Neural cell (in vitro differentiated cells): ENCODE measurements around the gene TMEM175.

ENCODE experiments used
- EZH2 ChIP-seq: fragments of 200-600, 300-800 bp; shearing (Covaris generic), sonication (generic); IDR thresholded peaks from 2 replicates; pipeline ENCODE4 v1.6.1; 2014; ENCODE audit warnings: antibody characterized with exemption, low read length, borderline replicate concordance, mild to moderate bottlenecking; ENCODE audit not compliant: insufficient read depth, poor library complexity, severe bottlenecking
- SMC3 ChIP-seq: fragments of 450-650 bp; conservative IDR thresholded peaks from 2 replicates; pipeline ENCODE4 v1.6.1; 2014; ENCODE audit warnings: antibody characterized with exemption, mild to moderate bottlenecking, moderate library complexity; ENCODE audit not compliant: poor library complexity
- TAF1 ChIP-seq: IDR thresholded peaks from 2 replicates; pipeline ENCODE4 v1.6.1; 2012; ENCODE audit warnings: low read depth
- TF ChIP-seq, protein P1 (sequence below): fragments of 450-650 bp; IDR thresholded peaks from 2 replicates; pipeline ENCODE4 v1.5.1; 2014; ENCODE audit warnings: antibody characterized with exemption, mild to moderate bottlenecking, moderate library complexity; ENCODE audit not compliant: poor library complexity, severe bottlenecking

DNA sequence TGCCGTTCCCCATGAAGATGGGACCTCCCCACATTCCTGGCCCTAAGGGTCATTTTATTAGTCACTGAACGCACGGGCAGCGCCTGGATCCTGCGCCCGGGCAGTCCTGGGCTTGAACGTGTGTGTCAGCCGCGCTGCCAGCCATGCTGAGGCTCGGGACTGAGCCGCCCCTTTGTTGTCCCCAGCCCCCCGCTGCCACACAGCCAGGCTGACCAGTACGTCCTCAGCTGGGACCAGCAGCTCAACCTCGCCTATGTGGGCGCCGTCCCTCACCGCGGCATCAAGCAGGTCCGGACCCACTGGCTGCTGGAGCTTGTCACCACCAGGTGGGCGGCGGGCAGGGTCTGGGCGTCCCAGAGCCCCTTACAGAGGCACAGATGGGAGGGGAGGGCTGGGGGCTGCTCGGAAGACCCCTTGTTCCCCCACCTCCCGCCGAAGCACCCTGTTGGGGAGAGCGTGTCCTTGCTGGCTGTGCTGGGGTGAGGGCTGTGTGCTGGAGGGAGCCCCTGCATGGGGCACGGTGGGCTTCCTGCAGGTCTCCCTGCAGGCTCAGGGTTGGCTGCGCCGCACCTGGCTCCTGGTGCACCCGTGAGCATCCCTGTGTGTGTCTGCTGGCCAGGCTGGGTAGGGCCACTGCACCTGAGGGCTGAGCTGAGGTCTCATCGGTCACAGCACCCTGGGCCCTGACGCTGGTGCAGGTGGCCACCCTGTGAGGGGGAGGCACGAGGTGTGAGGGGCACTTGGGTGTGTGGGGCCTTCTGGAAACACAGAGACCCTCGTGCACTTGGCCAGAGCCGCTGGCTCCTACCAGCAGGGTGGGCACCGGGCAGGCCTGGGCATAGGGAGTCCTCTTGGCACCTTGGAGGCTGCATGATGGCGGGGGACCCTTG, 55.6 kb downstream of the TMEM175 start:
- TF ChIP-seq EZH2 = no peak
- TF ChIP-seq, protein P1, sequence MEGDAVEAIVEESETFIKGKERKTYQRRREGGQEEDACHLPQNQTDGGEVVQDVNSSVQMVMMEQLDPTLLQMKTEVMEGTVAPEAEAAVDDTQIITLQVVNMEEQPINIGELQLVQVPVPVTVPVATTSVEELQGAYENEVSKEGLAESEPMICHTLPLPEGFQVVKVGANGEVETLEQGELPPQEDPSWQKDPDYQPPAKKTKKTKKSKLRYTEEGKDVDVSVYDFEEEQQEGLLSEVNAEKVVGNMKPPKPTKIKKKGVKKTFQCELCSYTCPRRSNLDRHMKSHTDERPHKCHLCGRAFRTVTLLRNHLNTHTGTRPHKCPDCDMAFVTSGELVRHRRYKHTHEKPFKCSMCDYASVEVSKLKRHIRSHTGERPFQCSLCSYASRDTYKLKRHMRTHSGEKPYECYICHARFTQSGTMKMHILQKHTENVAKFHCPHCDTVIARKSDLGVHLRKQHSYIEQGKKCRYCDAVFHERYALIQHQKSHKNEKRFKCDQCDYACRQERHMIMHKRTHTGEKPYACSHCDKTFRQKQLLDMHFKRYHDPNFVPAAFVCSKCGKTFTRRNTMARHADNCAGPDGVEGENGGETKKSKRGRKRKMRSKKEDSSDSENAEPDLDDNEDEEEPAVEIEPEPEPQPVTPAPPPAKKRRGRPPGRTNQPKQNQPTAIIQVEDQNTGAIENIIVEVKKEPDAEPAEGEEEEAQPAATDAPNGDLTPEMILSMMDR = no peak
- TF ChIP-seq TAF1 = no peak
- TF ChIP-seq SMC3 = no peak
